Medulla oblongata (tissue), 1 donor: Measurements from ENCODE around the gene CCL22.
A peak's percentile ranks its signal among the peaks of the same experiment; 100 is the strongest.
"Not testable (repeated sequence)": the region's sequence is repeated elsewhere in the genome, so short reads cannot be mapped to it uniquely, and the experiment has no call there.

Experiments
- DNase-seq: peaks from one replicate; pipeline ENCODE4 v3.0.0-alpha.2; 2015; ENCODE audit errors: extremely low spot score

CCL22 gene, protein sequence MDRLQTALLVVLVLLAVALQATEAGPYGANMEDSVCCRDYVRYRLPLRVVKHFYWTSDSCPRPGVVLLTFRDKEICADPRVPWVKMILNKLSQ

DNA sequence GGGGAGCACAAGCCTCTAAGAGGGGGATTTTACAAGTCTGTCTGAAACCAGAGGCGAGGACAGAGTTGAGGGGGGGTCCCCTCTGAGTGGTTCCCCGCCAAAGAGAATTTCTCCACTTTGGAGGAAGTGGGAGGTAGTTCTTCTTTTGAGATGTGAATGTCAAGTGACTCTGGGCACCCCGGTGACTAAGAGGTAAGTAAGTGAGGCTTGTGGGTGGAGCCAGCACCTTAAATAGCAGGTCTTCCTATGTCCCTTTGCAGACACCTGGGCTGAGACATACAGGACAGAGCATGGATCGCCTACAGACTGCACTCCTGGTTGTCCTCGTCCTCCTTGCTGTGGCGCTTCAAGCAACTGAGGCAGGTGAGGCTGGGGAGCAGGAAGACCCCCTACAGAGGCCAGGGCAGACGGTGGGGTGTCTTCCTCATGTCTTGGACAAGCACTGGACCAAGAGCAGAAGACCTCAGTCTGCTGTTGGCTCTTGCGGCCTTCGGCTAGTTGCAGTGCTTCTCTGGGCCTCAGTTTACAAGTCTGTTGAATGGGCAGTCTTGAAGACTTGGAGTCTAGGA lies at the start of gene CCL22:
TSS of gene CCL22 (plus strand) at position 257 of the 569 bp plus-strand sequence. CDS start at position 291, 34 bp downstream.
- DNase-seq = no peak

DNA sequence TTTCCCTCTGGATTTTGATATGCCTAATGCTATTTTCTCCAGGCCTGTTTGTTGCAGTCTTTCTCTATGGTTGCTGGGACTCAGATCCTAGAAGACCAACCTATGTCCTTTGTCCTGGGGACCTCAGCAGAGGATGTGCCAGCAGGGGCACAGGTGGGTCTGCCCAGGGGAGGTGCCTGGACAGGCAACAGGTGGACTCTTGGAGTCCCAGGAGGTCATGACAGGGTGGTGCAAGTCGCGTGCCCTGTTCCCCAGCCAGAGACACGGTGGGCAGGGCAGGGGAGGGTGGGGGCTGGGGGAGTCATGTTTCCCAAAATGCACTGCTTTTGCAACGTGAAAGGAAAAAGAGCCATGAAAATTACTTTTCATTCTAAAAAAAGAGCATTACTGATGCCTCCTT lies 47.8 kb upstream of the CCL22 start:
- no peak for DNase-seq

DNA sequence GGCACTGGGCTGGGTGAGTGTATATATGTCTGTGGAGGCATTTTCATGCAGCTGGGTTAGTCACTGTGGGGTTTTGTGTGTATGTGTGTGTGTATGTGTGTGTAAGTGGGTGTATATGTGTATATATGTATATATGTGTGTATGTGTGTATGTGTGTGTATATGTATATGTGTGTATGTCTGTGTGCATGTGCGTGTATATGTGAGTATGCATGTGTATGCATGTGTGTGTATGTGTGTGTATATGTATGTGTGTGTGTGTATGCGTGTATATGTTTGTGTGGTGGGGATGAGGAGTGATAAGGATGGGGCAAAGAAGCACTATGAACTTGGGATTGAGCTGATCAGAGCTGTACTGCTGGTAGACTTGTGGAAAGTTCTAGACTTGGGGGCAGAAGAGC lies 45.1 kb upstream of the CCL22 start:
- no peak for DNase-seq

DNA sequence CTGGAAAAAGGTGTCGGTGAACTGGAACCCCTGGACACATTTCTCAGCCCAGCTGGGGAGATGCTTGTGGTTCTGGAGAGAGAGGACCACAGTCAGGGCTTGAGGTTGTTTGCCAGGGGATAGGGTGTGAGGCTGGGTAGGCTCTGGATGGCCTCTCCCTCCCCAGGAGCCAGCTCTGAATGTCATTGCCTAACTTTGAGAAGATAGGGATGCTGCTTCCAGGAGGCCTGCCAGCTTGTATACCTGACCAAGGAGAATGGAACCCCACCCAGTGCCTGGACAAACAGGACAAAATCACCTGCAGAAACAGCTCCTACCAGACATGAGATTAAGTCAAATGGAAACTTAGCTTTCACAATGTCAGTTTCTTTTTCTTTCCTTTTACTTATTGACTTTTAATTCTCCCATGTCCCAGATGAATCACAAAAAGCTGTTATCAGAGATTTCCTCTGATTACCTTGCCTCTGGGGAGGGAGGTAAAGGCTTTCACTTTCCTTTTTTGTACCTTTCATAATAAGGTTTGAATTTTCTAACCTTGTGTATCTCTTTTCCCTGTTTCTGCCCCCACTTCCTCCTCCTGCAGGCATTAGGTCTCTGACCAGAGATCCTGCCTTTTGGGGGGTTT lies 44.3 kb upstream of the CCL22 start:
- no peak for DNase-seq

DNA sequence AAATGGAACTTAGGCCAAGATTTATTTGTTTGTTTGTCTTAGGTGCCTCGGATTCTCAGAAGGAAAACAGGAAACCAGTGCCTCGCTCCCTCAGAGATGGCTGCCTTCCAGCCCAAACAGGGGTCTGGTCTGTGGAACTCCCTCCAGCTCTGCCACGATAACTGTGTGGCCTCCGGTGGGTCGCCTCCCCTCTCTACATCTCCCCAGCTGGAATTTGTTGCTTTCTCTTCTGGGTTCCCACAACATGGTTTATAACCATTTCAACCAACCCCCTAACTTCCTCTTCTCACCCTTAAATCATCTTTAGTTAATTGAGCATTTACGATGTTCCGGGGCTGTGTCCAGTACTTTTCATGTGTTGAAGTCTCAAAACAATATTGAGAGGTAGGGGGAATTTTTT lies 43.2 kb upstream of the CCL22 start:
- no peak for DNase-seq

DNA sequence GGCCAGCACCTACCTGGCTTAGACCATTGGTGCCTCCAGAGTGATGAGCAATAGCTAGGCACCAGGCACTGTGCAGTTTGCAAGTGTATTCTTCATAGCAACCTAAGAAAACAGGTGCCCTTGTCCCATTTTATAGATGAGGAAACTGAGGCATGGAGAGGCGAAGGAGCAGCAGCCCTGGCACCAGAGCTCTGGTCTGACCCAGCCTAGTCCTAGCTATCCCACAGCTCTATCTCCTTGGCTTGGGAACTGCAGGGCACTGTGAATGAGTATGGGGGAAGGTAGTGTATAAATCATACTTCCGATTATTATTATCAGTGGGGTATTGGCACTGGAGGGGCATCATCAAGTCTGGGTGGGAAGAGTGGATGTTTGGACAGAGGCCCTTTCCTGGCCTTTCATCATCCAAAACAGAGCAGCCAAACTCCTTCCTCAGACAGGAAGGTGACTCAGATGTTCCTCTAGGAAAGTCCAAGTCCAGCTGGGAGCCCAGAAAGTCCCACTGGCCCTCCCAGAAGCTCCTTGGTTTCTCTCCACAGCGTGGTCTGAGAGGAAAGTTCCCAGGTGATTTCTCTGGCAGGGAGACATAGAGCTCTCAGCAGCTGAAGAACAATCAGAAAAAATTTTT lies 42.1 kb upstream of the CCL22 start:
- DNase-seq = no peak

DNA sequence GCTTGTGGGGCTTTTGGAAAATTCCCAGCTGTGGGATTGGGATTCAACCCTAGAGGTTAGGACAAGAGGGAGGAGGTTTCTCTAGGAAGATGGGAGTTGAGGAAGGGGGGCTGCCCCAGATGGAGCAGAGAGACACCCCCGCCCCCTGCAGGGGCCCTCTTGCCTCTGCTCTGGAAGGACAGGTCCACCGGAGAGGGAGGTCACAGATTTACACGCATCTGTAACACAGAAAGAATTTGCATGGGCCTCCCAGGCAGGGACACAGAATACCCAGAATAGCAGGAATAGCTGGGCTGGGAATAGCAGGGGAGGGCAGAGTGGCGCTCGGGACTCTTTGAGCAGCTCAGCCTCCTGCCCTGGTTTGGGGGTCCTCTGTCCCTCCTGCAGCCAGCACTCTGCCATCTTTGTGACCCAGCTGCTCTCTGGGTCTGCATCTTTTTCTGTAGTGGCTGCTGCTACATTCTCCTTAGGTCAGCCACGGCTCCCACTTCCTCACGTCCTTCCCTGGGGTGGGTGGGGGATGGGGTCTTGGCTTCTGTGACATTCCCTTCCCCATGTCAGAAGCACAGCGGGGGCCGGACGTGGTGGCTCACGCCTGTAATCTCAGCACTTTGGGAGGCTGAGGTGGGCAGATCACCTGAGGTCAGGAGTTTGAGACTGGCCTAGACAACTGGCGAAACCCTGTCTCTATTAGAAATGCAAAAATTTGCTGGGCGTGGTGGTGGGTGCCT lies 40.2 kb upstream of the CCL22 start:
- no peak for DNase-seq

DNA sequence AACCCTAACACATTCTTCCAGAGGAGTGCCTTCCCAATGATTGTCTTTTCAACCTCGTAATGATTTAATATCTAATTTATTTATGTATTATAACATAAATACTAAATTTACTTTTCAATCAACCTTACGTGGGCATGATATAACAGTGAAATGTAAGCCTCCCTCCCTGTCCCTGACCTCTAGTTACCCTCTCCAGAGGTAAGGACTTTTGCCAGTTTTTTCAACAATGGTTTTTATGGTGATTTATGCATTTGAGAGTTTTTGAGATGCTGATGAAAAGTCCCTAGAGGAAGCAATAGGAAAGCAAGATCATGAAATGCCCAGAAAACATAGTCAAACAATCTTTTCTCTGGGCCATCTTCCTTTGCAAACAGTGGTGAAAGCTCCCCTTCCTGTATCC lies 38.9 kb upstream of the CCL22 start:
- no peak for DNase-seq

DNA sequence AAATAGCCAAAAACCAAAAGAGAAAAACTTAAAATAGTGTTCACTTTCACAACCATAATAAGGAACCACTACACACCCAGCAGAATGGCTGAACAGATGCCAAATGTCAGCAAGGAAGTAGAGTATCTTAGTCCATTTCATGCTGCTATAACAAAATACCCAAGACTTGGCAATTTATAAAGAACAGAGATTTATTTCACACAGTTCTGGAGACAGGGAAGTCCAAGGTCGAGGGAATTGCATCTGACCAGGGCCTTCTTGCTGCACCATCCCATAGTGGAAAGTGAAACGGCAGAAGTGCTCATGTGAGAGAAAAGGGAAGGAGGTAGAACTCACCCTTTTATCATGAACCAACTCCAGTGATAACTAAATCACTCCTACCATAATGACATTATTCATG lies 33.8 kb upstream of the CCL22 start:
- DNase-seq = no peak

DNA sequence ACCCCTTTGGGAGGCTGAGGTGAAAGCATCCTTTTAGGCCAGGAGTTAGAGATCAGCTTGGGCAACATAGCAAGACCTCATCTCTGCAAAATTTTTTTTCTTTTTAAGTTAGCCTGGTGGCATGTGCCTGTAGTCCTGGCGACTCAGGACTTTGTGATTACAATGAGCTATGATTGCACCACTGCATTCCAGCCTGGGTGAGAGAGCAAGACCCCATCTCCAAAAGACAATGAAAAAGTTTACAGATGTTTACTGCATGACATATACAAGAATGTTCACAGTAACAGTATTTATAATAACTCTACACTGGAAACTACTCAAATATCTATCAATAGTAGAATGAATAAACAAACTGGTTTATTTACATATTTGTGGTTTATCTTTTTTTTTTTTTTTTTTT lies 33.1 kb upstream of the CCL22 start:
- no peak for DNase-seq

DNA sequence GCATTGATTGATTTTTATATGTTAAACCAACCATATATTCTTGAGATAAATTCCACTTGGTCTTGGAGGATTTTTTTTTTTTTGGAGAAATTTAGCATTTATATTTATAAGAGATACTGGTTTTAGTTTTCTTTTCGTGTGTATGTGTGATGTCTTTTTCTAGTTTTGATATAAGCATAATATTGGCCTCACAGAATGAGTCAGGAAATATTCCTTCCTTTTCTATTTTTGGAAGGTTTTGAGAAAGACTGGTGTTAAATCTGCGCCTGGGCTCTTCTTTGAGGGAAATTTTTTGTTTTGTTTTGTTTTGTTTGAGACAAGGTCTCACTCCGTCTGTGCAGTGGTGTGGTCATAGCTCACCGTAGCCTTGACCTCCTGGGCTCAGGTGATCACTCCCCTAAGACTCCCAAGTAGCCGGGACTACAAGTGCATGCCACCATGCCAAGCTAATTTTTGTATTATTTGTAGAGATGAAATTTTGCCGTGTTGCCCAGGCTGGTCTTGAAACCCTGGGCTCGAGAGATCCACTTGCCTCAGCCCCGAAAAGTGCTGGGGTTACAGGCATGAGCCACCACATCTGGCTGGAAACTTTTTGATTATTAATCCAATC lies 28.8 kb upstream of the CCL22 start:
- DNase-seq = no peak

DNA sequence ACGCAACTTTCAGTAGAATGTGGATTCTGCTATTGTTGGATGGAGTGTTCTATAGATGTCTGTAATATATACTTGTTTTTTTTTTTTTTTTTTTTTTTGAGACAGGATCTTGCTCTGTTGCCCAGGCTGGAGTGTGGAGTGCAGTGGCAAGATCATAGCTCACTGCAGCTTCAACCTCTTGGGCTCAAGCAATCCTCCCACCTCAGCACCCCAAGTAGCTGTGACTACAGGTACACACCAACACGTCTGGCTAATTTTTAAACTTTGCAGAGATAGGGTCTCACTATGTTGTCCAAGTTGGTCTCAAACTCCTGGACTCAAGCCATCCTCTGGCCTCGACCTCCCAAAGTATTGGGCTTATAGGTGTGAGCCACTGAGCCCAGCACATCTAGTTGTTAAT lies 27.2 kb upstream of the CCL22 start:
- DNase-seq = no peak

DNA sequence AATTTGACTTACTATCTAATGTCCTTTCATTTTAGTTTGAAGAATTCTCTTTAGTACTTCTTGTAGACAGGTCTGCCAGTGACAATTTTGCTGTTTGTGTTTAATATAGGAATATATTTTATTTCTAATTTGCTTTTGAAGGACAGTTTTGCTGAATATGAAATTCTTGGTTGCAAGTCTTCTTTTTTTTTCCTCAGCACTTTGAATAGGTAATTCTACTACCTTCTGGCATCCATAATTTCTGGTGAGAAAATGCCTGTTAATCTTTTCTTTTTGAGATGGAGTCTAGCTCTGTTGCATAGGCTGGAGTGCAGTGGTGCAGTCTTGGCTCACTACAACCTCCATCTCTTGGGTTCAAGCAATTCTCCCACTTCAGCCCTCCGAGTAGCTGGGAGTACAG lies 25.2 kb upstream of the CCL22 start:
- DNase-seq = no peak

DNA sequence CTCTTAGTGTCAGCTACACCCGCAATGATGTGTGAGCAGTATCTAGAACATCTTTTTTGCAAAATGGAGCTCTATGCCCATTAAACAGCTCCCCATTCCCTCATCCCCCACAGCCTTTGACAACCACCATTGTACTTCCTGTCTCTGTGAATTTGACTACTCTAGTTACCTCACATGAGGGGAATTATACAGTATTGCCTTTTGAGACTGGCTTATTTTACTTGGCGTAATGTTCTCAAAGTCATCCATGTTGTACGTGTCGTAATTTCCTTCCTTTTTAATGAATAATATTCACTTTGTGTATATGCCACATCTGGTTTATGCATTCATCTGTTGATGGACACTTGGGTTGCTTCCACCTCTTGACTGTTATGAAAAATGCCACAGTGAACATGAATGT lies 23.2 kb upstream of the CCL22 start:
- DNase-seq = no peak

DNA sequence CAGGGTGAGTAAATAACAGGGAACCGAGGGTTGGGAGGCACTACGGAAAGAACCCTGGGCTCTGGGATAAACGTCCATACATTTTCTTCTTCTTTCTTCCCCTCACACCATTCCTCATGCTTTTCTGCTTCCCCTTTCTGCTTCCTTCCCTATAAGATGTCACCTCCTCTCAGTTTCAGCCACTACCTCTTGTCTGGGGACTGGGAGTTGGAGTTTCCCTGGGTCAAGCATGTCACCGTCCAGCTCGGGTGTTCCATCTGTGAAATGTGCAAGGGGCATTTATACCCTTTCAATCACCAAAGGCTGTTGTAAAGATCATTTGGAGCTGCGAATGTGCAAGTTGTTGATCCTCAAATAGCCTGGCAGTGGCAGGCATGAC lies 17.5 kb upstream of the CCL22 start:
- peak; percentile 26 for DNase-seq

DNA sequence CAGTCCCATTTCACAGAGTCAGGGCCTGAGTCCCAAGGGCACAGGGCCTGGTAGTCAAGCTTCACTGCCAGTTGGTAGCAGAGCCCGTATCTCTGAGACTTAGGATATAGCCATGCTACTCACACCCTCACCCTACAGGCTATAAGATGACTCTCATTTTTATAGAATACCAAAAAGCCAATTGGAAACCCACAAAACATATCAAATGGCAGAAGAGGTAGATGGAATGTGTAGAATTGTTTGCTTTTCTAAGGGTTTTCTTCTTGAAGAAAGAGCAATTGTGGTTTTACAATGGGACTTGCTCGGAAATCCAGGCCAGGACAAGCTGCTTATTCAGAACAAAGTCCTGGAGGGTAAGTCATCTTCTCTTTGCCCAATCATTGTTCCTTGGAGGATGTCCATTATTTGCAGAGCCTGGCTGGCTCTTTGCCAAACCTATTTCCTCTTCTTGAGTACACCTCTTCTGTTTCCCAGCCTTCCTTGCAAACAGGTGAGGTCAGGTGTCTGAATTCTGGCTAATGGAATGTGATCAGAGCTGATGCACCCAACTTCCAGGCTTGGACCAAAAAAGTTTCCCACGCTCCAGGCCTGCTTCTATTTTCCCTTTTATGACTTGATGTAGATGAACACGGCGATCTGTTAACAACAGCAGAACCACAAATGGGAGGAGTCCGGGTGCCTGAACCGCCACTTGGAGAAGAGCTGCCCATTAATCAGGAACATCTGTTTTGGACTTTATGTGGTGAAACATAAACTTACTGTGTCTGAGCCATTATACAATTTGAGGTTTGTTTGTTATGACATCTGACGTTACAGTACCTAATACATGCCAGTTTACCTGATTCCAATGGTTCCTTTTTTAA lies 16.9 kb upstream of the CCL22 start:
- DNase-seq = no peak

DNA sequence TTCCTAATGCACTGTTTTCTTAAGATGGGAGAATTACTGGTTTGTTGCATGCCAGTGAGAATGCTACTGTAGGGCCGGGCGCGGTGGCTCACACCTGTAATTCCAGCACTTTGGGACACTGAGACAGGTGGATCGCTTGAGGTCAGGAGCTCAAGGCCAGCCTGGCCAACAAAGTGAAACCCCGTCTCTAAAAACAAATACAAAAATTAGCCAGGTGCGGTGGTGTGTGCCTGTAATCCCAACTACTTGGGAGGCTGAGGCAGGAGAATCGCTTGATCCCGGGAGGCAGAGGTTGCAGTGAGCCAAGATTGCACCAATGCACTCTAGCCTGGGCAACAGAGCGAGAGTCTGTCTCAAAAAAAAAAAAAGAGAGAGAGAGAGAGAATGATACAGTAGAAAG lies 16.0 kb upstream of the CCL22 start:
- DNase-seq = not testable (repeated sequence)

DNA sequence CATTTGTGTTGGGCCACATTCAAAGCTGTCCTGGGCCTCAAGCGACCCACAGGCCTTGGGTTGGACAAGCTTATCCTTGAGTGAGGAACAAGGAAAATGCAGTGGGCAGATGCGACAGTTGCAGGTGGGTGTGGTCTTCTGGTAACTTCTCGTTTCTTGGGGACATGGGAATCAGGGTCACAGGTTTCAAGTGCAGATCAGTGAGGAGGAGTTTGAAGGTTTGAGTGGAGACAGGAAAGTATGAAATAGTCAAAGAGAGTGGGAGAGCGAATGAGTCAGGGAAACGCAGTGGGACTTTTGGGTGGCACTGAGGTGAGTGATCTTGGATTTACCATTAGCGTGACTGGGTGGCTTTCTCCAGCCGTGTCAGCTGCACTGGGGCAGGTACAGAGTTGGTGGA lies 15.4 kb upstream of the CCL22 start:
- DNase-seq = no peak

DNA sequence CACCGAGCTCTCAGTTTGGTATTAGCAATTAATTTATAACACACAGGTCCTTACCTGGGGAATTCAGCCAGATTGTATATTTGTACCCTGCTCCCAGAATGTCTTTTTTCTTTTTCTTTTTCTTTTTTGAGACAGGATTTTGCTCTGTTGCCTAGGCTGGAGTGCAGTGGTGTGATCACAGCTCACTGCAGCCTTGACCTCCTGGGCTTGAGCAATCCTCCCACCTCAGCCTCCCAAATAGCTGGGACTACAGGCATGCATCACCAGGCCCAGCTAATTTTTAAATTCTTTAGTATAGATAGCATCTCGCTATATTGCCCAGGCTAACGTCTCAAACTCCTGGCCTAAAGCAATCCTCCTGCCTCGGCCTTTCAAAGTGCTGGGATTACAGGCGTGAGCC lies 14.5 kb upstream of the CCL22 start:
- not testable (repeated sequence) for DNase-seq

DNA sequence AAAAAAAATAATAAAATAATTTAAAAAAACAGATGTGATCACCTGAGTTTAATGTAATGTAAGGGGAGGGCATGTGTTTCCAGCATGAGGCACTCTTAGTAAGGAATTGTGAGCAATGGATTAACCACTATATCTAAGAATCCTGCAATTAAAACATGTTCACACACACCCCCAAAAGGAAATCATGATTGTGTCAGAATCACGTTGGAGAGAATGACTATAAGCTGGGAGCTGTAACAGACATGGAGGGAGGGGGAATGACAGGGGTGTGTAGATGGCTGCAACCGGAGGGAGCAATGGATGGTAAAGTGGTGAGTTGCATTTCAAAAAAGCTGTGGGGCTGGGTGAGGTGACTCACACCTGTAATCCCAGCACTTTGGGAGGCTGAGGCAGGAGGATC lies 13.6 kb upstream of the CCL22 start:
- DNase-seq = no peak

DNA sequence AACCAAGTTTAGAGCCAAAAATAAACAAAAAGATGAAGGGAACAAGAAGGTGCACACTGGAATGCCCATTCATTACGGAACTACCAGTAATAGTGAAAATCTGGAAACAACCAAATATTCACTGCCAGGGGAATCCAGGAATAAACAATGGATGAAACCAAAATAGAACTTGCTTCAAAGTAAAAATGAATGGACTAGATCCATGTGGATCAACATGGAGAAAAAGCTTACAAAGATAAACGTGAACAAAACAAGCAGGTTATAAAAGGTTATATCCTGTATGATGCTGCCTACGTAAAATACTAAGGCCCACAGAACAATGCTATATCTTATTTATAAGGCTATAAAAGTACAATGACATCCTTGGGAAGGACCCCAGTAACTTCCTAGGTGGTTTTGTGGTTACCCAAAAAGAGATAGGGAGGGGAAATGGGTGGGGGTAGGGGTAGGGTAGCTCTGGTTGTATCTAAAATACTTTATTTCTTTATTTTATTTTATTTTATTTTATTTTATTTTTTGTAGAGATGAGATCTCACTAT lies 12.8 kb upstream of the CCL22 start:
- no peak for DNase-seq
